IMR-90 (cell line): Measurements from ENCODE around the gene HOXD13. TPM values are rescaled to one million over a fixed set of nuclear protein-coding genes. Genes with fewer than 3 reads are reported as not detected.

Experiments used
- ATAC-seq: fragments of 200-7000 bp; cut with Tn5 transposase; 2 replicates; pipeline ENCODE4 v1.9.1; 2020; ENCODE audit warnings: low read depth, mild to moderate bottlenecking, moderate library complexity
- BruUV-seq: library from RNA; stranded (reverse); fragments of 400-500 nt; replicated peaks from 2 replicates; lab custom pipeline; 2021; lab: Mats Ljungman, UMichigan
- CTCF ChIA-PET: fragments of 300-600 bp; formaldehyde crosslinking; extraction: SDS; loops from one replicate; lab custom pipeline; 2021; ENCODE audit warnings: antibody characterized with exemption; lab: Yijun Ruan, JAX
- POLR2A ChIA-PET: fragments of 300-600 bp; sonication (Branson Sonifier 250); formaldehyde crosslinking; loops from one replicate; lab custom pipeline; 2022; ENCODE audit warnings: antibody characterized with exemption; ENCODE audit not compliant: unreplicated experiment; lab: Charles Lee
- DNase-seq: peaks from one replicate; pipeline ENCODE4 v3.0.0; 2013
- H2AFZ ChIP-seq: replicated peaks from 2 replicates; pipeline ENCODE3; 2013; ENCODE audit warnings: low read length, mild to moderate bottlenecking; ENCODE audit not compliant: poor library complexity
- H2AK5ac ChIP-seq: 2 replicates; pipeline ENCODE4 v1.6.1; 2013; ENCODE audit warnings: low read depth, low read length, inconsistent platforms
- H2AK9ac ChIP-seq: replicated peaks from 2 replicates; pipeline ENCODE3; 2013; ENCODE audit warnings: mild to moderate bottlenecking, low read depth, low read length, moderate library complexity; ENCODE audit not compliant: poor library complexity
- H2BK120ac ChIP-seq: 2 replicates; pipeline ENCODE4 v1.6.1; 2013; ENCODE audit warnings: low read depth, low read length, inconsistent platforms
- H2BK15ac ChIP-seq: 3 replicates; pipeline ENCODE4 v1.6.1; 2013; ENCODE audit warnings: low read depth, low read length, inconsistent platforms
- H2BK20ac ChIP-seq: 2 replicates; pipeline ENCODE4 v1.6.1; 2013; ENCODE audit warnings: low read depth, mild to moderate bottlenecking, inconsistent platforms, low read length, moderate library complexity
- H2BK5ac ChIP-seq: 2 replicates; pipeline ENCODE4 v1.6.1; 2013; ENCODE audit warnings: mild to moderate bottlenecking, low read depth, low read length, inconsistent platforms; ENCODE audit not compliant: poor library complexity, severe bottlenecking
- H3K14ac ChIP-seq: replicated peaks from 2 replicates; pipeline ENCODE4 v1.6.1; 2013; ENCODE audit warnings: low read depth, low read length, inconsistent platforms
- H3K18ac ChIP-seq: 2 replicates; pipeline ENCODE4 v1.6.1; 2013; ENCODE audit warnings: low read depth, low read length, control low read depth
- H3K23ac ChIP-seq: 2 replicates; pipeline ENCODE4 v1.6.1; 2013; ENCODE audit warnings: low read depth, low read length, inconsistent platforms
- H3K27ac ChIP-seq: 2 replicates; pipeline ENCODE4 v1.5.1; 2013; ENCODE audit warnings: mild to moderate bottlenecking, control low read depth, low read length; ENCODE audit not compliant: insufficient read depth
- H3K27me3 ChIP-seq: 2 replicates; pipeline ENCODE4 v1.6.1; 2013; ENCODE audit warnings: low read length; ENCODE audit not compliant: control insufficient read depth, insufficient read depth
- H3K36me3 ChIP-seq: 2 replicates; pipeline ENCODE4 v1.6.1; 2013; ENCODE audit warnings: low read length, mixed read lengths; ENCODE audit not compliant: control insufficient read depth, insufficient read depth
- H3K4ac ChIP-seq: 2 replicates; pipeline ENCODE4 v1.6.1; 2013; ENCODE audit warnings: low read depth, low read length, inconsistent platforms
- H3K4me1 ChIP-seq: 2 replicates; pipeline ENCODE4 v1.6.1; 2013; ENCODE audit warnings: low read length, mixed read lengths; ENCODE audit not compliant: control insufficient read depth, insufficient read depth
- H3K4me2 ChIP-seq: 2 replicates; pipeline ENCODE4 v1.6.1; 2013; ENCODE audit warnings: low read depth, mild to moderate bottlenecking, control low read depth, low read length, moderate library complexity
- H3K4me3 ChIP-seq: 2 replicates; pipeline ENCODE4 v1.5.1; 2013; ENCODE audit warnings: low read depth, mild to moderate bottlenecking, control low read depth, low read length, moderate library complexity; ENCODE audit not compliant: insufficient read depth
- H3K56ac ChIP-seq: 2 replicates; pipeline ENCODE4 v1.6.1; 2013; ENCODE audit warnings: low read length, inconsistent platforms; ENCODE audit not compliant: insufficient read depth; ENCODE audit errors: extremely low read depth
- H3K79me1 ChIP-seq, 2 experiments: 2 replicates each; pipeline ENCODE4 v1.6.1; 2013; ENCODE audit warnings: low read length in 2 of 2, inconsistent platforms in 1 of 2, low read depth in 1 of 2
- H3K9ac ChIP-seq: 2 replicates; pipeline ENCODE4 v1.6.1; 2013; ENCODE audit warnings: low read depth, low read length, control low read depth
- H3K9me1 ChIP-seq: 2 replicates; pipeline ENCODE4 v1.6.1; 2013; ENCODE audit warnings: low read length, inconsistent platforms; ENCODE audit not compliant: insufficient read depth
- H3K9me3 ChIP-seq: 2 replicates; pipeline ENCODE4 v1.6.1; 2013; ENCODE audit warnings: low read length; ENCODE audit not compliant: control insufficient read depth, insufficient read depth
- H4K20me1 ChIP-seq: 2 replicates; pipeline ENCODE4 v1.6.1; 2013; ENCODE audit warnings: low read length, inconsistent platforms; ENCODE audit not compliant: insufficient read depth
- H4K5ac ChIP-seq: 2 replicates; pipeline ENCODE4 v1.6.1; 2013; ENCODE audit warnings: mild to moderate bottlenecking, low read depth, low read length, control low read depth
- H4K8ac ChIP-seq, 2 experiments: 2 replicates each; pipeline ENCODE4 v1.6.1; 2013; ENCODE audit warnings: low read depth in 2 of 2, low read length in 2 of 2, control low read depth in 1 of 2, inconsistent platforms in 1 of 2
- H4K91ac ChIP-seq: 2 replicates; pipeline ENCODE4 v1.6.1; 2013; ENCODE audit warnings: low read depth, low read length, inconsistent platforms; ENCODE audit not compliant: insufficient read depth
- CHD1 ChIP-seq: IDR thresholded peaks from 2 replicates; pipeline ENCODE4 v1.6.1; 2012; ENCODE audit warnings: low read depth, low read length, improper control_type of control experiment
- FOS ChIP-seq: fragments of 150-350 bp; IDR thresholded peaks from 2 replicates; pipeline ENCODE4 v1.6.1; 2016; ENCODE audit warnings: low read depth, low read length
- MAFK ChIP-seq: IDR thresholded peaks from 2 replicates; pipeline ENCODE4 v1.6.1; 2012; ENCODE audit warnings: low read depth, low read length, improper control_type of control experiment
- MXI1 ChIP-seq: IDR thresholded peaks from 2 replicates; pipeline ENCODE4 v1.6.1; 2012; ENCODE audit warnings: low read depth, mild to moderate bottlenecking, low read length, moderate library complexity, borderline replicate concordance
- NFE2L2 ChIP-seq: fragments of 150-350 bp; IDR thresholded peaks from 2 replicates; pipeline ENCODE4 v1.6.1; 2016; ENCODE audit warnings: low read depth, mild to moderate bottlenecking, low read length
- POLR2A ChIP-seq: IDR thresholded peaks from 2 replicates; pipeline ENCODE4 v1.6.1; 2012; ENCODE audit warnings: mild to moderate bottlenecking, low read depth, low read length
- RCOR1 ChIP-seq: IDR thresholded peaks from 2 replicates; pipeline ENCODE4 v1.6.1; 2012; ENCODE audit warnings: mild to moderate bottlenecking, low read length, improper control_type of control experiment; ENCODE audit not compliant: insufficient replicate concordance
- SMC3 ChIP-seq: fragments of 150-350 bp; IDR thresholded peaks from 2 replicates; pipeline ENCODE4 v1.6.1; 2016; ENCODE audit warnings: low read depth, mild to moderate bottlenecking, antibody characterized with exemption, low read length, moderate library complexity
- WGBS, 2 experiments: methylation state at CpG; one replicate each; pipeline versions ENCODE4 v1.1.5 to v1.1.7; 2013; ENCODE audit warnings: missing lambda C conversion rate in 2 of 2; ENCODE audit not compliant: insufficient read length in 1 of 2; ENCODE audit errors: extremely low coverage in 2 of 2; 5-methylcytosine and 5-hydroxymethylcytosine counted together
- dilution Hi-C: fragments of 300-500 bp; cut with HindIII; formaldehyde crosslinking; loops from one replicate; pipeline ENCODE4 v1.14.3; 2018; ENCODE audit warnings: low sequenced_read_pairs; ENCODE audit not compliant: unreplicated experiment
- in situ Hi-C: fragments of 300-500 bp; cut with MboI; formaldehyde crosslinking; loops from 3 replicates; pipeline ENCODE4 v1.14.3; 2019; ENCODE audit warnings: low sequenced_read_pairs, inconsistent platforms, mixed read lengths
- intact Hi-C: fragments of 100-400 bp; cut with micrococcal nuclease; formaldehyde crosslinking; loops from 2 replicates; pipeline ENCODE4 v1.10.0; 2022
- polyA plus RNA-seq, 3 experiments: library from polyadenylated mRNA; depleted of rRNA; stranded (reverse); fragments of >200 nt; gene quantifications; 2 replicates each; pipeline ENCODE4 v1.2.3, GENCODE V29; 2012; ENCODE audit warnings: low replicate concordance in 1 of 3
- total RNA-seq: library from RNA; depleted of rRNA; stranded (reverse); fragments of >200 nt; gene quantifications from 2 replicates; pipeline ENCODE4 v1.2.3, GENCODE V29; 2012
- TF ChIP-seq, protein P1 (sequence below): conservative IDR thresholded peaks from 2 replicates; pipeline ENCODE4 v1.5.1; 2012; ENCODE audit warnings: mild to moderate bottlenecking, low read depth, low read length, improper control_type of control experiment

The HOXD13 gene
- total and polyA plus RNA-seq, 2 of the 4 experiments (the other 2 are of a cell fraction) = not detected

DNA sequence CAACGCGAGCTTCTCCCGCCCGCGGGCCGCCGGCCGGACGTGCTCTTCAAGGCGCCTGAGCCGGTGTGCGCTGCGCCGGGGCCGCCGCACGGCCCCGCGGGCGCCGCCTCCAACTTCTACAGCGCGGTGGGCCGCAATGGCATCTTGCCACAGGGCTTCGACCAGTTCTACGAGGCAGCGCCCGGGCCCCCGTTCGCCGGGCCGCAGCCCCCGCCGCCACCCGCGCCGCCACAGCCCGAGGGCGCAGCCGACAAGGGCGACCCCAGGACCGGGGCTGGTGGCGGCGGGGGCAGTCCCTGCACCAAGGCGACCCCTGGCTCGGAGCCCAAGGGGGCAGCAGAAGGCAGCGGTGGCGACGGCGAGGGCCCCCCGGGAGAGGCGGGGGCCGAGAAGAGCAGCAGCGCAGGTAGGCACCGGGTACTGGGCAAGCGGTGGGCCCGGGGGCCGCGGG, 15.2 kb downstream of the HOXD13 start:
- dilution Hi-C loops (no loop called here), intact Hi-C loops (no loop called here), in situ Hi-C loops (no loop called here)
- H2AK9ac ChIP-seq = no peak overlapping the region
- no peak overlapping the region for H3K4me2 ChIP-seq
- no peak overlapping the region for H3K27ac ChIP-seq
- H3K23ac ChIP-seq = no peak overlapping the region
- CTCF ChIA-PET = no interaction called here
- no peak overlapping the region for H3K4me3 ChIP-seq
- no peak overlapping the region for H3K18ac ChIP-seq
- POLR2A ChIA-PET = no interaction called here
- no peak overlapping the region for H2BK5ac ChIP-seq
- H2AK5ac ChIP-seq = no peak overlapping the region
- TF ChIP-seq NFE2L2 (no peak), POLR2A (no peak), CHD1 (no peak), SMC3 (no peak), FOS (no peak), RCOR1 (no peak), MXI1 (no peak), MAFK (no peak)
- TF ChIP-seq, protein P1, sequence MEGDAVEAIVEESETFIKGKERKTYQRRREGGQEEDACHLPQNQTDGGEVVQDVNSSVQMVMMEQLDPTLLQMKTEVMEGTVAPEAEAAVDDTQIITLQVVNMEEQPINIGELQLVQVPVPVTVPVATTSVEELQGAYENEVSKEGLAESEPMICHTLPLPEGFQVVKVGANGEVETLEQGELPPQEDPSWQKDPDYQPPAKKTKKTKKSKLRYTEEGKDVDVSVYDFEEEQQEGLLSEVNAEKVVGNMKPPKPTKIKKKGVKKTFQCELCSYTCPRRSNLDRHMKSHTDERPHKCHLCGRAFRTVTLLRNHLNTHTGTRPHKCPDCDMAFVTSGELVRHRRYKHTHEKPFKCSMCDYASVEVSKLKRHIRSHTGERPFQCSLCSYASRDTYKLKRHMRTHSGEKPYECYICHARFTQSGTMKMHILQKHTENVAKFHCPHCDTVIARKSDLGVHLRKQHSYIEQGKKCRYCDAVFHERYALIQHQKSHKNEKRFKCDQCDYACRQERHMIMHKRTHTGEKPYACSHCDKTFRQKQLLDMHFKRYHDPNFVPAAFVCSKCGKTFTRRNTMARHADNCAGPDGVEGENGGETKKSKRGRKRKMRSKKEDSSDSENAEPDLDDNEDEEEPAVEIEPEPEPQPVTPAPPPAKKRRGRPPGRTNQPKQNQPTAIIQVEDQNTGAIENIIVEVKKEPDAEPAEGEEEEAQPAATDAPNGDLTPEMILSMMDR = no peak
- H3K27me3 ChIP-seq = peaks cover 93% of the 10 kb centered on the region
- no peaks in the 10 kb centered on the region for H3K9me1 ChIP-seq
- H2BK20ac ChIP-seq = no peak overlapping the region
- no peak overlapping the region for H3K56ac ChIP-seq
- DNase-seq = no peak
- WGBS, 2 experiments = 3% methylated on average over 29 of the region's 59 CpGs; no CpG with 5 or more reads in 1 of the 2 experiments
- H4K8ac ChIP-seq = no peak overlapping the region
- H3K36me3 ChIP-seq = no peaks in the 10 kb centered on the region
- no peak overlapping the region for H3K4ac ChIP-seq
- H4K91ac ChIP-seq = no peak overlapping the region
- no TSS peak for BruUV-seq
- peaks cover 5% of the 10 kb centered on the region for H3K9me3 ChIP-seq
- H4K5ac ChIP-seq = no peak overlapping the region
- H2BK15ac ChIP-seq = no peak overlapping the region
- no peak for ATAC-seq
- no peak overlapping the region for H2AFZ ChIP-seq
- no peak overlapping the region for H3K9ac ChIP-seq
- H3K4me1 ChIP-seq = no peaks in the 10 kb centered on the region
- H2BK120ac ChIP-seq = no peak overlapping the region
- no peaks in the 10 kb centered on the region for H3K79me1 ChIP-seq
- H3K14ac ChIP-seq = no peak overlapping the region
- H4K20me1 ChIP-seq = no peaks in the 10 kb centered on the region
